GM21360 (cell line): Measurements from ENCODE around the gene SELENOW.
"Not testable (repeated sequence)": the region's sequence is repeated elsewhere in the genome, so short reads cannot be mapped to it uniquely, and the experiment has no call there.

Experiments
- ATAC-seq: cut with Tn5 transposase; IDR thresholded peaks from one replicate; pipeline ENCODE4 v1.9.1; 2021; ENCODE audit warnings: mild to moderate bottlenecking, moderate library complexity; ENCODE audit not compliant: unreplicated experiment

Gene SELENOW

GRCh38 chr19:47756627-47756929, 21.9 kb upstream of the SELENOW start:
- no peak for ATAC-seq

- no peak for ATAC-seq
Measured at GRCh38 chr19:47756953-47757608, 21.4 kb upstream of the SELENOW start.

- no peak for ATAC-seq
Measured at GRCh38 chr19:47757617-47758442, 20.7 kb upstream of the SELENOW start.

GRCh38 chr19:47758443-47758804, 20.1 kb upstream of the SELENOW start:
- ATAC-seq, result no peak

- ATAC-seq, result no peak
Measured at GRCh38 chr19:47760632-47760999, 17.9 kb upstream of the SELENOW start.

DNA sequence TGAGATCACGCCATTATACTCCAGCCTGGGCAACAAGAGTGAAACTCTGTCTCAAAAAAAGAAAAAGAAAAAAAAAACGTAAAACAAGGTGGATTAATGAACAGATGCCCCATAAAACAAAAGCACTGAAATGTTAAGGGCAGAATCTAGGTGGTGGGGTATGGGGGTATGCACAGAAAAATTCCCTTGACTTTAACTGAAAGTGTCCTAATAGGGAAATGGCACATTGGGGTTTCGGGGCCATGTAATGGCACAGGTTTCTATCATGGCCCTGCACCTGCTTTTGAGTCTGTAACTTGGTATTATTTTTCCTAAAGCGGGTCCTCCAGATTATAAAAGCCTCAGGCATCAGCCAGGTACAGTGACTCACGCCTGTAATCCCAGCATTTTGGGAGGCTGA, 16.9 kb upstream of the SELENOW start:
- ATAC-seq, result no peak

DNA sequence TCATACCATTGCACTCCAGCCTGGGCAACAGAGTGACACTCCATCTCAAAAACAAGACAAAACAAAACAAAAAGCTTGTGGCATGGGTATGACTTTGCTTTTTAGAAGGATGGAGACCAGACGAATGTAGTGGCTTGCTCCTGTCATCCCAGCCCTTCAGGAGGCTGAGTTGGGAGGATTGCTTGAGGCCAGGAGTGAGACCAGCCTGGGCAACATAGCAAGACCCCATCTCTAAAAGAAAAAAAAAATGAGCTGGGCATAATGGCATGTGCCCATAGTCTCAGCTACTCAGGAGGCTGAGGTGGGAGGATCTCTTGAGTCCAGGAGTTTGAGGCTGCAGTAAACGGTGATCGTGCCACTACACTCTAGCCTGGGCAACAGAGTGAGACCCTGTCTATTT, 16.4 kb upstream of the SELENOW start:
- ATAC-seq, result no peak

- ATAC-seq, result no peak
Measured at GRCh38 chr19:47762615-47763308, 15.7 kb upstream of the SELENOW start.

GRCh38 chr19:47764705-47765104, 13.8 kb upstream of the SELENOW start:
- ATAC-seq, result not testable (repeated sequence)

GRCh38 chr19:47765523-47766358, 12.8 kb upstream of the SELENOW start:
- ATAC-seq, result no peak

DNA sequence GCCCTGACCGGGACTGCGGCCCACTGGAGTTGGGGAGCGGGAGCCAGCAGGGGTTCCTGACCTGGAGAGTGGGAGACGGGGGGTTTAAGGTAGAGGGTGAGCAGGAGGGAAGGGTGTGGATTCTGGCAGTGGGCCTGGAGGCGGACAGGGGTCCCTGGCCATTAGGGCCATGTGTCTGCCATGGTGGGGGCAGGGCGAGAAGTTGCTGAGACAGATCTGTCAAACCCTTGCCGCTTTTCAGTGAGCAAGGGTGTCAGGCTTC, 12.2 kb upstream of the SELENOW start:
- ATAC-seq, result no peak

GRCh38 chr19:47766670-47767069, 11.8 kb upstream of the SELENOW start:
- no peak for ATAC-seq

GRCh38 chr19:47767349-47767748, 11.2 kb upstream of the SELENOW start:
- no peak for ATAC-seq

DNA sequence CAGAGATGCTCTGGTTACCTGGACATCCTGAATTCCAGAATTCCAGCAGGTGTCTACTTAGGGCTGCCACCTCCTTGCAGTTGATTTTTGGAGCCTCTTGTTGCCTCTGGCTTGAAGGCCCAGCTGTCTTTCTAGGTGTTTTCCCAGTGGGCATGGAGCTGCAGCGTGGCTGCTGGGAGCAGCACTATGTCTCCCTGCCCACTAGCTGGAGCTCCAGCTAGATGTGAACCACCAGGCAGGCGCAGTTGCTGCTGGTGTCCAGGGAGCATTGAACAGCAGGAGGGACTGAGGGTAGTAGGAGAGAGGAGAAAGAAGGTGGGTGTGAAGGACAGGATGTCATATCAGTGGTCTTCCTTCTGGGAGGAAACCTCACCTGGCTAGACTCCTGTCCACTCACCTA, 9.9 kb upstream of the SELENOW start:
- ATAC-seq, result no peak

- no peak for ATAC-seq
Measured at GRCh38 chr19:47769534-47769933, 9.0 kb upstream of the SELENOW start.

DNA sequence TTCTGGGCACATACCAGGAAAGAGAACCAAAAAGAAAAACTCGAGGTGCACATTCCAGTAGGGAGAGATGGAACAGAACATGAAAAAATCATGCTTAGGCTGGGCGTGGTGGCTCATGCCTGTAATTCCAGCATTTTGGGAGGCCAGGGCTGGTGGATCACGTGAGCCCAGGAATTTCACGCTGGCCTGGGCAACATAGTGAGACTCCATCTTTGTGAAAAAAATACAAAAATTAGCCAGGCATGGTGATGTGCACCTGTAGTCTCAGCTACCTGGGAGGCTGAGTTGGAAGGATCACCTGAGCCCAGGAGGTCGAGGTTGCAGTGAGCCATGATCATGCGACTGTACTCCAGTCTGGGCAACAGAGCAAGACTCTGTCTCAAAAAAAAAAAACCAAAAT, 7.2 kb upstream of the SELENOW start:
- ATAC-seq, result not testable (repeated sequence)

GRCh38 chr19:47776568-47776967, 1.9 kb upstream of the SELENOW start:
- ATAC-seq, result no peak

DNA sequence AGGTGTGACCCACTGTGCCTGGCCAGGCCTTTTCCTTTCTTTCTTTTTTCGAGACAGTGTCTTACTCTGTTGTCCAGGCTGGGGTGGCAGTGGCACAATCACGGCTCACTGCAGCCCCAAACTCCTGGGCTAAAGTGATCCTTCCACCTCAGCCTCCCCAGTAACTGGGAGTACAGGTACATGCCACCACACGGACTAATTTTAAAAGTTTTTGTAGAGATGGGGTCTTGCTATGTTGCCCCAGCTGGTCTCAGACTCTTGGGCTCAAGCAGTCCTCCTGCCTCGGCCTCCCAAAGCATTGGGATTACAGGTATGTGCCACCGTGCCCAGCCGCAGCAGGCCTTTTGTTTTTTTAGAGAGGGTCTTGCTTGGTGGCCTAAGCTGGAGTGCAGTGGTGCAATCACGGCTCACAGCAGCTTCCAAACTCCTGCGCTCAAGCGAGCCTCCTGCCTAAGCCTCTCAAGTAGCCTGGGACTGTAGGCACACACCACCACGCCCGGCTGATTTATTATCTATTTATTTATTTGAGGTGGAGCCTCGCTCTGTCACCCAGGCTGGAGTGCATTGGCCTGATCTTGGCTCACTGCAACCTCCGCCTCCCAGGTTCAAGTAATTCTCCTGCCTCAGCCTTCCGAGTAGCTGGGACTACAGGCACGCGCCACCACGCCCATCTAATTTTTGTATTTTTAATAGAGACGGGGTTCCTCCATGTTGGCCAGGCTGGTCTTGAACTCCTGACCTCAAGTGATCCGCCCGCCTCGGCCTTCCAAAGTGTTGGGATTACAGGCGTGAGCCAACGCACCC, 1.1 kb upstream of the SELENOW start:
- ATAC-seq, result not testable (repeated sequence)

DNA sequence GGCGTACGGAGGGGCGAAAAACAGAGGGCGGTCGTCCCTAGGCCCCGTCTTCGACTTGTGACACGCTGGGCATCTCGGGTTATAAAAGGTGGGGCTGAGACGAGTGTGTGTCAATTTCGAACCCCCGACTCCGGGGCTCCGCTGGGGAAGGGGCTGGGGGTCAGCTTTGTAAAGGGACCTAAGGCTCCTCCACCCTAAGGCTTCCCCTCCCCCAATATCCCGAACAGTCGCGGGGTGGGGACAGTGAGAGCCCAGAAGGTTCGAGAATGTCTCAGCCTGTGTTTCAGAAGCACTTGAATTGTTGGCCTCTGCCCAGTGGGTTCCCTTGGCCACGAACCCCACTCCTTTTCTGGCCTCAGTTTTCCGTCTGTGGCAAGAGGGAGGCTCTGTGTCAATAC, 450 bp downstream of the SELENOW start:
- ATAC-seq, result no peak

DNA sequence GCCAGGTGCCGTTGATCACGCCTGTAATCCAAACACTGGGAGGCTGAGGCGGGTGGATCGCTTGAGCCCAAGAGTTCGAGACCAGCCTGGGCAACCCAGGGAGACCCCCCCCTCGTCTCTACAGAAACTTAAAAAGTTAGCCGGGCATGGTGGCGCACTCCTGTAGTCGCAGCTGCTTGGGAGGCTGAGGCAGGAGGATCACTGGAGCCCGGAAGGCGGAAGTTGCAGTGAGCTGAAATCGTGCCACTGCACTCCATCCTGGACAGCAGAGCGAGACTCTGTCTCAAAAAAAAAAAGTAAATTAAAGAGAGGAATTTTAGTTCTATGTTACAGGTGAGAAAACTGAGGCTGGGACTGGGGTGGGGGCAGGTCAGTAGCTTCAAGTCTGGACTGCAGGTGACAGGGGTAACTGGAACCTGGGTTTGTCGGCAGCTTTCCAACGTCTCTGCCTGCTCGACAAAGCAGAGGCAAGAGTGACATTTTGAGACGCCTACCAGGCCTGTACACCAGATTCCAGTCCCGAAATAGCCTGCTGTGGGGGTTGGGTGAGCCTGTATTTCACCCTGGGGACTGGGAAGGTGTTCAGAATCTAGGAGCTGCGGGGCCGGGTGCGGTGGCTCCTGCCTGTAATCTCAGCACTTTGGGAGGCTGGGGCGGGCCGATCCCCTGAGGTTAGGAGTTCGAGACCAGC, 1.2 kb downstream of the SELENOW start:
- ATAC-seq, result no peak
